ENCODE results near the gene ZNF611.

DNA sequence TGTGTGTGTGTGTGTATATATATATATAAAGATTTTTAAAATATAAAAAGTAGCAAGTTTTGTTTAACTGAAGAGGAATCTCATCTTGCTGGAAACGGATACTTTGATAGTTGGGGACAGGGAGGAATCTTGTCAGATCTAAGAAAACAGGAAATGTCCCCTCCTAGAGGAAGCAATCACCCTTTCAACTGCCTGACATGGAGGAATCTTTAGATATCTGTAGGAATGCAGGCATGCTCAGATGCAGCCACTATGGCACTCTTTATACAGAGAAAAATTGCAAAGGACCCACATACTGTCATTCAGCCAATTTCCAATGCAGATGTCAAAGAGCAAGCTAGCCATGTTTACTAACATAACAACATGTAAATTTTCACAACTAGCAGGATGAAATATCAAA, 38.8 kb downstream of the ZNF611 start:
- TF ChIP-seq, protein P1, sequence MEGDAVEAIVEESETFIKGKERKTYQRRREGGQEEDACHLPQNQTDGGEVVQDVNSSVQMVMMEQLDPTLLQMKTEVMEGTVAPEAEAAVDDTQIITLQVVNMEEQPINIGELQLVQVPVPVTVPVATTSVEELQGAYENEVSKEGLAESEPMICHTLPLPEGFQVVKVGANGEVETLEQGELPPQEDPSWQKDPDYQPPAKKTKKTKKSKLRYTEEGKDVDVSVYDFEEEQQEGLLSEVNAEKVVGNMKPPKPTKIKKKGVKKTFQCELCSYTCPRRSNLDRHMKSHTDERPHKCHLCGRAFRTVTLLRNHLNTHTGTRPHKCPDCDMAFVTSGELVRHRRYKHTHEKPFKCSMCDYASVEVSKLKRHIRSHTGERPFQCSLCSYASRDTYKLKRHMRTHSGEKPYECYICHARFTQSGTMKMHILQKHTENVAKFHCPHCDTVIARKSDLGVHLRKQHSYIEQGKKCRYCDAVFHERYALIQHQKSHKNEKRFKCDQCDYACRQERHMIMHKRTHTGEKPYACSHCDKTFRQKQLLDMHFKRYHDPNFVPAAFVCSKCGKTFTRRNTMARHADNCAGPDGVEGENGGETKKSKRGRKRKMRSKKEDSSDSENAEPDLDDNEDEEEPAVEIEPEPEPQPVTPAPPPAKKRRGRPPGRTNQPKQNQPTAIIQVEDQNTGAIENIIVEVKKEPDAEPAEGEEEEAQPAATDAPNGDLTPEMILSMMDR (IDR thresholded peaks at IDR 0.05): no peak
- no peak for TF ChIP-seq TCF7L2 (IDR thresholded peaks at IDR 0.05; ENCODE audit: low read depth, low read length)
